ENCODE data around the gene PAQR6.
A peak's percentile ranks its signal among the peaks of the same experiment; 100 is the strongest.

The PAQR6 gene

GRCh38 chr1:156262461-156263287, 14.8 kb upstream of the PAQR6 start:
- no peak for DNase-seq

- DNase-seq: no peak
Measured at GRCh38 chr1:156260896-156261295, 13.0 kb upstream of the PAQR6 start.

- no peak for DNase-seq
Measured at GRCh38 chr1:156259805-156260204, 11.9 kb upstream of the PAQR6 start.

- no peak for DNase-seq
Measured at GRCh38 chr1:156258859-156259258, 11.0 kb upstream of the PAQR6 start.

- no peak for DNase-seq
Measured at GRCh38 chr1:156257711-156258110, 9.9 kb upstream of the PAQR6 start.

GRCh38 chr1:156253634-156254033, 5.8 kb upstream of the PAQR6 start:
- no peak for DNase-seq

GRCh38 chr1:156251527-156251926, 3.7 kb upstream of the PAQR6 start:
- no peak for DNase-seq

GRCh38 chr1:156249593-156249992, 1.7 kb upstream of the PAQR6 start:
- DNase-seq: no peak

- DNase-seq: peak in 1 of 2 experiments; percentile 9
Measured at GRCh38 chr1:156248323-156248683, 447 bp upstream of the PAQR6 start.

- no peak for DNase-seq
Measured at GRCh38 chr1:156246781-156247459, 936 bp downstream of the PAQR6 start.

- no peak for DNase-seq
Measured at GRCh38 chr1:156246241-156246780, 1.5 kb downstream of the PAQR6 start.

- peak in 1 of 2 experiments; percentile 43 for DNase-seq
Measured at GRCh38 chr1:156245451-156246232, 2.2 kb downstream of the PAQR6 start.

- DNase-seq: no peak
Measured at GRCh38 chr1:156244712-156245111, 3.1 kb downstream of the PAQR6 start.

- no peak for DNase-seq
Measured at GRCh38 chr1:156244126-156244525, 3.7 kb downstream of the PAQR6 start.

GRCh38 chr1:156242738-156243137, 5.1 kb downstream of the PAQR6 start:
- DNase-seq: no peak

GRCh38 chr1:156241926-156242325, 5.9 kb downstream of the PAQR6 start, which contains the start of gene BGLAP:
TSS of gene BGLAP (plus strand) at chr1:156242184. CDS start at chr1:156242232, 48 bp downstream.
- no peak for DNase-seq

GRCh38 chr1:156241311-156241811, 6.5 kb downstream of the PAQR6 start:
- no peak for DNase-seq

- no peak for DNase-seq
Measured at GRCh38 chr1:156238248-156238647, 9.6 kb downstream of the PAQR6 start.

- no peak for DNase-seq
Measured at GRCh38 chr1:156236164-156236563, 11.7 kb downstream of the PAQR6 start.

GRCh38 chr1:156233426-156234127, 14.3 kb downstream of the PAQR6 start:
- no peak for DNase-seq

GRCh38 chr1:156232201-156232894, 15.5 kb downstream of the PAQR6 start:
- DNase-seq: no peak

- DNase-seq: no peak
Measured at GRCh38 chr1:156230473-156230837, 17.4 kb downstream of the PAQR6 start.

Measured in NCI-H524 (cell line).